Measurements from ENCODE around the gene CRISPLD2.
A peak's percentile ranks its signal among the peaks of the same experiment; 100 is the strongest.

The CRISPLD2 gene

DNA sequence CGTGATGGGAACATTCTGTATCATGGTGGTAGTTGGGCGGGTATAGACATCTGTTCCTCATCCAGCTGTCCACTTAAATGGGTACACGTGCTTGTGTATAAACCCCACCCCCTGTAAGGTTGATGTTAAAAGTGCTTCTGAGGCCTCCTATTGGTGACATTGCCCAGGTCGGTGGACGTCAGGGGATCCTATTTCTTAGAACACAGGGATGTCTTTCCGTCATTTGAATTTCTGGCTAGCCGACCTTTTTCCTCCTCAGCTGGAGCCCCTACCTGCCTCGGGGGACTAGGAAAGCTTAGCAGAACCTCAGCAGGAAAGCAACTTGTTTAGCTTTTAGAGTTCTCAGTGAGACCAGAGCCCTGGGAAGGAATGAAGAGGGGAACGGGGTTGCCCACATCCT lies 16.6 kb upstream of the CRISPLD2 start:
- no peak for DNase-seq

DNA sequence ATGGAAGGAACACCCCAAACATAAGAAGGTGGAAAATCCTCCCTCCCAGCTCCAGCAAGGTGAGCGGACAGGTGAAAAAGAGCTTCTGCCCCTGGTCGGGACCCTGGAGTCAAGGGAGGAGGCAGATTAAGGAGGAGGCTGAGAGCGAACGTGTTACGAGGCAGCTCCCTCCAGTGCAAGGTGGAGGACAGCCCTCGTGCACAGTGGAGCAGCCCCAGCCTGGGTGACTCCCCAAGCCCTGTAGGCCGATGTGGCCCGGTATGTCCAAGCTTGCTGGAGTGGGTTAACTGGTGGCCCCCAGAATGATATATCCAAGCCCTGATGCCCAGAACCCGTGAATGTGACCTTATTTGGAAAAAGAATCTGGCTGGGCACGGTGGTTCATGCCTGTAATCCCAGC lies 15.5 kb upstream of the CRISPLD2 start:
- DNase-seq = no peak

DNA sequence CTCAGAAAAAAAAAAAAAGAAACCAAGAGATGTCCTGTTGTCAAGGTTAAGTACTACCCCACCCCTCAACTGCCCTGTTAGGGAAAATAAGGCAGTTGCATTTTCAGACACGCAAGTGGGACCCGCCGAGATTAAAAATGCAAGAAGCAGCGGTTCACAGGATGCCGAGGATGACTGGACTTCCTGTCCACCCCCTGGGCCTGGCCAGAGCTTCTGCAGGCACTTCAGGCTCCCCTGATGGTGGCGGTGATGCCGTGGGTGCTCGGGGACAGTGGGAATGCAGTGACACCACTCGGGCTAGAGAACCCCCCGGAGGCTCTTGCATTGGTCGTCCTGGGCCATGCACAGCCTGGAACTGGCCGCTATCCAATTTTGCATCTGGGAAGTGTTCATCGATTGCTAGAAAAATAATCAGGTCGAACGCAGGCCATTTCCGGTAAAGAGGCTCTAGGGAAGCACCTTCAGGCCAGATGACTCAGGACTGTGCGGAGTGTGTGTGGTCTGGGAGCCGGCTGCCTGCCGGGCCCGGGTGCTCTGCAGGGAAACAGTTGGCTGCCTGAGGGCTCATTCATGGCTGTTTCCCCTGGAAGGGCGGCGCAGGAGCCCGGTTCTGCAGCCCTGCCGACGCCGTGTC lies 13.4 kb upstream of the CRISPLD2 start:
- no peak for DNase-seq

DNA sequence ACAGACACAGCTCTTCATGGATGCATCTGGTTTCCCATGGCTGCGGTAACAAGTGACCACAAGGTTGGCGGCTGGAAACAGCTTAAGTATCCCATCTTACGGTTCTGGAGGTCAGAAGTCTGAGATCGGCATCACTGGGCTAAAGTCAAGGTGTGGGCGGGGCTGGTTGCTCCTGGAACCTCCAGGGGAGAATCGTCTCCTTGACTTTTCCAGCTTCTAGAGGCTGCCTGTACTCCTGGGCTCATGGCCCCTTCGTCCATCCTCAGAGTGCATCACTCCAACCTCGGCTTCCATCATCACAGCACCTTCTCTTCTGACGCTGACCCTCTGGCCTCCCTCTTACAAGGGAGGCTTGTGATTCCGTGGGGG lies 12.9 kb upstream of the CRISPLD2 start:
- no peak for DNase-seq

DNA sequence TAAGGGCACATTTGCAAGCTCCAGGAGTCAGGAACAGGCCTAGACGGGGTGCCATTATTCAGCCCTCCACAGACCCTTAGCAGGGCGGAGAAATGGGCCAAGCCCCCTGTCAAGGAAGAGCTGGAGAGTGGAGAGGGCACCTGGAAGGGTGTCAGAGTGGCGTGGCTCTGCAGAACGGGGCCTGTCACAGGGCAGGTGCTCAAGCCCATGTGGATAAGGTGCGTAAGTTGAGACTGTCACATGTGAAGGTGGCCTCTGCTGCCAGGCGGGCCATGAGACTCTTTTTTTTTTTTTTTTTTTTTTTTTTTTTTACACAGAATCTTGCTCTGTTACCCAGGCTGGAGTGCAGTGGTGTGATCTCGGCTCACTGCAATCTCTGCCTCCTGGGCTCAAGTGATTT lies 12.0 kb upstream of the CRISPLD2 start:
- DNase-seq = no peak

DNA sequence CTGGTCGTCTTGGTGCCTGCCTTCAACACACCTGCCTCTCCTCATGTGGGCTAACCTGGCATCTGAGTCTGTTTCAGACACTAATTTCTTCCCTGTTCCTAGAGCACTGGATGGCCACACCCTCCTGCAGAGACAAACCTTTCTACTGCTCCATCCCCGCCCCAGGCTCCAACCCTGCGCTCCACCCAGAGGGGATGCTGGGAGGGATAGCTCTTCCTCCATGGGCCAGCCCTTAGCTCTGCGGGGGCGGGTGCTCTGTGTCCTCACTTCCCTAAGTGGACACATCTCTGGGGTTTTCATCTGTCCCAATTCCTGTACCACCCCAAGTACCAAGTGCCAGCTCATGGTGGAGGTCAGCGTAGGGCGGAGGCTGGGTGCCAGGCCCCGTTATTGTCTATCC lies 11.0 kb upstream of the CRISPLD2 start:
- DNase-seq = no peak

DNA sequence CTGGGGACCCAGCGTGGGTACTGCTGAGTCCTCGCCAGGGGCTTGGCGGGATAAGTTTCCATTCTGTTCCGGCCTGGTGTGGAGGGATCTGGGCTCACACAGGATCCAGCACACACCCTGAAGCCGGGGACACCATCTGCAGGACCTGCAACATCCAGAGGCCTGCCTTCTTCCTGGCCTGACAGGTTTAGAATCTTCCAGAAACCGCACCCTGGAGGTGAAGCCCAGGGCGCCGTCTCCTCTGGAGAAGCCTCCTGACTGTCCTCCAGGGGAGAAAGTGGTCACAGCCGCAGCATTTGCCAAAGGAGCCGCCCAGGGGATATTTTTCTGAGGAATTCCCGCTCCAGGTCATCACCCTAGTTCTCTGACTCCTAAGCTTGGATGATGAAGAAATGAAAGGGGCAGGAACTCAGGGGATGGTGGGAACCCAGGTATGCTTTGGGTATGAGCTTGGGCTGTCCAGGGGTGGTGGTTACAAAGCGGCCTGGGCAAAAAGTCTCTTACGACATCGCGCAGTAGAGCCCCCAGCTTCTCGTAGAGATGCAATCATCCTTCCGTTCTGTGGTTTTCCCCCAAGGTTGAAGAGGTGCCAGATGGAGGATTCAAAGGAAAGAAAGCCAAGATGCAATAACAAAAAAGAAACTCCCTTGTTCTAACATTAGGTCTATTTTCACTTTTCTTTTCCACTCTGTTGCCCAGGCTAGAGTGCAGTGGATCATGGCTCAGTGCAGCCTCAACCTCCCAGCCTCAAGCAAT lies 9.1 kb upstream of the CRISPLD2 start:
- peak; percentile 29 for DNase-seq

DNA sequence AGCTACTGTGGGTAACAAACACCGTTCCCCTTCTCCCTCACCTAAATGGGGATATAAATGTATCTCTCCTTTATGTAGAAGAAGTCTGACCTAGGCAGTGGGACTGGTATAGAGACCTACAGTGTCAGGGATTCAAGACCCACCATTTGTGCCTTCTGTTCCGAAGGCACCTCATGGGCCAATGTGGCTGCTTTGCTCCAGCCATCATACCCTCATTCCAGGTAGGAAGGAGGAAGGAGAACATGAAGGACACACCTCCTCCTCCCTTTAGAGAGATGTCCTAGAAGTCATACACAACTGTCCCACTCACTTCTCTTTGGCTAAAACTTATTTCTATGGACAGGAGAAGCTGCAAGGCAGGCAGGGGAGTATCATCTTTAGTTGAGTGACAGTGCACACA lies 8.3 kb upstream of the CRISPLD2 start:
- no peak for DNase-seq

DNA sequence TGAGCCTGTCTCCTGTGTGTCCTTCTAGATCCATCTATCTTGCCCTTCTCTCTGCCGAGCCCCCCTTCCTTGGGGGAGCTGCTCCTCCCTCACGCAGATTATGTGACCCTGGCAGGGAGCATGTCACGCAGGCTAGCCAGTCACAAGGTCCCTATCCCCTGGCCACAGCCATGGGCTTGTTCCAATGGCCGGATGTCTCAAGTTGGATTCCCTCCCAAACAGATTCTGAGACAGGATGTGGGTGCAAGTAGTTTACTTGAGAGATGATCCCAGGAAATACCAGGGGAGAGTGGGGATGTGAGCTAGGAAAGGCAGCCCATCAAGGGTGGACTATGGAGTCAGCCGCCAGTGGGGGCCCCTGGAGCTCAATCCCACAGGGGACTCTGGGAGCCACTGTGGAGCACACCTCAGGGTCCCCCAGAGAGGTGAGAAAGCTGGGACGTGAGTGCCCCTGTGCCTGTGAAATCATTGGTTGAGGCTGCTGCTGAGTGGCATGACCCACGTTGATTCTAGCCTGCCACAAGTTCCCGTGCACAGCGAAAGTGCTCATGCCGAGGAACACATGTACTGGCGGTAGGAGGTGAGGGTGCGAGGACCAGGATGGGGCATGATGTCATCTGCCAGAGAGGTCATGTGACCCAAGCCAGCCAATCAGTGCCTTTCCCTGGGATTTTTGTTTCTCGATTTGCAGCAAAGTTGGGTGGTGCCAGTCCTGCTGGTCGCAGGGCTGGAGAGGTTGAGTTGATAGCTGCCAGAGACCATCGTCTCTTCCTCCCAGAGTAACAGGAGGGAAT lies 6.4 kb upstream of the CRISPLD2 start:
- DNase-seq = no peak

DNA sequence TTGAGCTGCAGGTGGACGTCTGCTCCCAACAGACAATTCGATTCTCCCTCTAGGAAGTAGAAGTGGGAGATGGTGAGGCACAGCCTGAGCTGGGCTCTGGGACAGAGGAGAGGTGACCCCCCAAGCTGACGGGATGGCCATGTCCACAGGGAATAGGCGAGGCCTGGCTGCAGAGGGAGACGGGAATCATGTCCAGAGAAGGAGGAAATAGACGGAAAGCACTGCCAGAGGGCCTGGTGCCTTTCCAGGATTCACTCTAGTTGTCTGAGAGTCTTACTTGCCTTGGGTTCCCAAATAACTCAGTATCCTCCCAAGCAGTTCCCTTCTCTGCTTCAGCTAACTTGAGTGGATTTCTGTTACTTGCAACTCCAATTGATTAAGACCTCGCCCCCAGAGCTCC lies 4.3 kb upstream of the CRISPLD2 start:
- no peak for DNase-seq

DNA sequence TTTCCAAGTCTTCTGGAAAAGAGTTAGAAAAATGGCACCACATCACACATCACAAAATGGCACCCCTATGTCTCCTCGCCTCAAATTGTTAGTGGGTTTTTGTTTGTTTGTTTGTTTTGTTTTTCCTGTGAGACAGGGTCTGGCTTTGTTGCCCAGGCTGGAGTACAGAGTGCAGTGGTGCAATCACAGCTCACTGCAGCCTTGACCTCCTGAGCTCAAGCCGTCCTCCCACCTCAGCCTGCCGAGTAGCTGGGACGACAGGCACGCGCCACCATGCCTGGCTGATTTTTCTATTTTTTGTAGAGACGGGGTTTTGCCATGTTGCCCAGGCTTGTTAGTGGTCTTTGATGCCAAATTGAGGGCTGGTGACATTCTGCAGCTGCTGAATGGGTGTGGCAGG lies 3.8 kb upstream of the CRISPLD2 start:
- no peak for DNase-seq

DNA sequence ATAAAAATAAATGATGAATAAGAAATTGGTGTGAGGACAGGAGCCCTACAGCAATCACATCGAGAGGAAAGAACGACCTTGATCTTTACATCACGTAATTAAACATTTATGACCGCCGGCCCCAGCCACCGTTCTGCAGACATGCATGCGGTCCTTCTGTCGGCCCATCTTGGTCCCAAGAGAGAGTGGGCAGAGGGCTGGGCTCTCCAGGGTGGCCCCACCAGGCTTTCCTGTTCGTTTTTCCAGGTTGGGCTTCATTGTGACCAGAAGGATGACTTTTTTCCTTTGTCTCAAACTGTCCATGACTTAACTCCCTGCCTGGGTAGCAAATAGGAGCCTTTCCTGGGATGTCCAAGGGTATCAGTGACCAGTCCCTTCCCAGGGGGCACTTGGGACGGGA lies 3.3 kb upstream of the CRISPLD2 start:
- no peak for DNase-seq

DNA sequence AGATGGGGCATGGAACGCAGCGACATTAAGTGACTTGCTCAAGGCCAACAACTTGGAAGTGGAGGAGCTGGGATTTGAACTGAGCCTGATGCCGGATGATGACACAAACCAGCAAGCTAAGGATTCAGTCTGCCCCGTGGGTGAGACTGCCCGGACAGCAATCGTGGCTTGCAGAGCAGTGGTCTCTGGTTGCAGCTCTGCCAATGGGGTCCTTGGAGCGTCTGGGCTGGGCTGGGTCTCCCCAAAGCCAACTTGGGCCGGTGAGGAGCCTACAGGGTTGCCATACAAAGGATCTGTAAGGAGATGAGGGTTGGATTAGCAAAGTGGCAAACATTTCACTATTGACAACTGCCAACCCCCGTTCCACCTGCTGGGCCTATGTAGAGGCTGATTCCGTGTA lies 2.6 kb upstream of the CRISPLD2 start:
- no peak for DNase-seq

DNA sequence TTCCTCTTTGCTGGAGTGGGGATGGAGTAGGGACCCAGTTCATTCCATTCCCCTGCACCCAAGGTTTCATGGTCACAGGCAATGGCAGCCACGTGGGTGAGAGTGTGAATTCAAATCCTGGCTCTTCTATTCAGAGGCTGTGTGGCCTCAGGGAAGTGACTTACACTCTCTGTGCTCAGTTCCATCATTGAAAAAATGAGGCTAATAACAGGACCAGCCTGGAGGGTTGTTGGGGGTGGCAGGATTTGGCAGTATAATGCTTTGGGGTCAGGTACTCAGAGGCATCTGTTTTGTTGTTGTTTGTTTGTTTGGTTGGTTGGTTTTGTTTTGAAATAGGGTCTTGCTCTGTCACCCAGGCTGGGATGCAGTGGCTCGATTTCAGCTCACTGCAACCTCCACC lies 2.2 kb upstream of the CRISPLD2 start:
- DNase-seq = no peak

DNA sequence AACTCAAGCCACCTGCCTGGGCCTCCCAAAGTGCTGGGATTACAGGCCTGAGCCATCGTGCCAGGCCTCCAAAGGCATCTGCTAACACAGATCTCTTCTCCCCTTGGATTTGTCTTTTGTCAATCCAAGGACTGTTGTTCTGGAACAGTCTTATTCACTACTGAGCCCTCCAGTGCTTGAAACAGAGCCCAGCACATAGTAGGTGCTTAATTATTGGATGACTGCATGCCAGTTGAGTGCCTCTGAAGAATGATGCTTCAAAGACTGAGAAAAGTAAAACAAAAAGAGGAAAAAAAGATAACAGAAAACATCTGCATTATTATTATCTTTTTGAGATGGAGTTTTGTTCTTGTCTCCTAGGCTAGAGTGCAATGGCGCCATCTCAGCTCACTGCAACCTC lies 1.7 kb upstream of the CRISPLD2 start:
- no peak for DNase-seq

DNA sequence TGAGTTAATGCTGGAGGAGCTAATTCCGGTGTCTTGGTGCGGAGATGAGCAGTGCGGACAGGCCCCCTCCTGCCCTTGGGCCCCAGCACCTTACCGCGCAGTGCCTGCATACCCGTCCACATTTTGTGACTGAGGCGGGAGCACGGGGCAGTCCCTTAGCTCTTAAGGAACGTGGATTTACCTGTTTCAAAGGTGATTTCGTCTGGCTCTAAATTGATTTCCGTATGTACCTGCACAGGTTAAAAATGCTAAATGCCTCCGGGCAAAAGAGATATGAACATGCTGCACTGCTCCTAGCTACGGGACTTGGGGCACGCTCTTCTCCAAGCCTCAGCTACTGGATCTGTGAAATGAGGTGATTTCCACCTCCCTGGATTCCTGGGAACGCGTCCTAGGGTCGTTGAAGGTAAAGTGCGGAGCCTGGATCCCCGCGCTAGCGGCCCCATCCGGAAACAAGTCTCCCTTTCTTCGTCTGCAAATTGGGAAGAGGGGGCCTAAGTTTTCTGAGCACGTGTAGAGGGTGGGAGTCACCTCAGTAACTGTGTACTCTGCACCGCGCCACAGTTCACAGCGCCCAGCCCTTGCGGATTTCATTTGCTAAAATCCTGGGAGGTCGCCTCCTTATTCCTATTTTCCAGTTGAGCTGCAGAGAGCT lies 669 bp upstream of the CRISPLD2 start:
- DNase-seq = no peak

DNA sequence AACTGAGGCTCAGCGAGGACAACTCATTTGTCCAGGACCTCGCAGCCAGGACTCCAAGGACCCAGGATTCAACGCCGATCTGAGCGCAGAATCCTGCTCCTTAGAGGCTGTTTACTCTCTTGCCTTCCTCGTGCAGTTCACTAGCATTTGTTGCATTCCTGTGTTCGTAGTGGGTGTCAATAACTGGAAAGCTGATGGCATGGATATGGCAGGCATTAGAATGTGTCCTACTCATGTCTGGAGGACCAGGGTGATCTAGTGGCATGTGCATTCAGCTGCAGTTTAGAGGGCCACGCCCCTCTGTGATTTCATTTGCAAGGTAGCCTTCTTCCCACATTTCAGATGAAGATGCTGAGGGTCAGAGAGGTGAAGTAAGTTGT lies 510 bp downstream of the CRISPLD2 start:
- no peak for DNase-seq

DNA sequence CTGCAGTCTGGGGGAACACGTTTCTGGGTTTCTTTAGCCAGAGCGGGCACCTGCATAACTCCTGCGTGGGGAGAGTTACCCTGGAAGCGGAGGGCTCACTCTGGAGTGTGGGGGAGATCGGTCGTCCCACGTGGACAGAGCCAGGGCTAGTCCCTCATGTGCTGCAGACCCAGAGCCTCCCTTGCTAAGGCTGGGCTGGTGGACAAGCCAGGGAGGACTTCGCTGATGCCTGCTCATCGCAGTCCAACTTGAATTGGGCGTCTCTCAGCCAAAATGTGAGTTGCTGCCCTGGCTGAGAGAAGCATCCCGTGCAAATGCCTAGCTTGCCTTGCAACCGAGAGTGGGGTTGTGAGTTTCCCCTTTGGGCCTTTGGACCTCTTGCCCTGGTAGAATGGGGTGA lies 986 bp downstream of the CRISPLD2 start:
- DNase-seq = no peak

DNA sequence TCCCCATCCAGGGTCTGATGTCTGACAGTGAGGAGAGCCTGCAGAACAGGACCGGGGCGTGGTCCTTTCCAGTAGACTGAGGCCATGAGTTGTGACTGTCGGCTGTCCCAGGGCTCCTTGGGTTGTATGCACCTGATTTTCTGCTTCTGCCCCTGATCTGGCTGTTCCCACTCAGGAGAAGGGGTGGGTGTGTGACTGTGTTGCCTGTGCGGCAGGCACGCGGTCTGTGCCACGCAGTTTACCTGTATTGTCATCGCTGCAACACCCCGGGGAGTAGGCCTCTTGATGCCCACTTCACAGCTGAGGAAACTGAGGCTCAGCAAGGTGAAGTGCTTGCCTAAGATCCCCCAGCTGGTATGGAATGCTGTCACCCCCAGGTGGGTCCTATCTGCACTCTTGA lies 1.4 kb downstream of the CRISPLD2 start:
- no peak for DNase-seq

DNA sequence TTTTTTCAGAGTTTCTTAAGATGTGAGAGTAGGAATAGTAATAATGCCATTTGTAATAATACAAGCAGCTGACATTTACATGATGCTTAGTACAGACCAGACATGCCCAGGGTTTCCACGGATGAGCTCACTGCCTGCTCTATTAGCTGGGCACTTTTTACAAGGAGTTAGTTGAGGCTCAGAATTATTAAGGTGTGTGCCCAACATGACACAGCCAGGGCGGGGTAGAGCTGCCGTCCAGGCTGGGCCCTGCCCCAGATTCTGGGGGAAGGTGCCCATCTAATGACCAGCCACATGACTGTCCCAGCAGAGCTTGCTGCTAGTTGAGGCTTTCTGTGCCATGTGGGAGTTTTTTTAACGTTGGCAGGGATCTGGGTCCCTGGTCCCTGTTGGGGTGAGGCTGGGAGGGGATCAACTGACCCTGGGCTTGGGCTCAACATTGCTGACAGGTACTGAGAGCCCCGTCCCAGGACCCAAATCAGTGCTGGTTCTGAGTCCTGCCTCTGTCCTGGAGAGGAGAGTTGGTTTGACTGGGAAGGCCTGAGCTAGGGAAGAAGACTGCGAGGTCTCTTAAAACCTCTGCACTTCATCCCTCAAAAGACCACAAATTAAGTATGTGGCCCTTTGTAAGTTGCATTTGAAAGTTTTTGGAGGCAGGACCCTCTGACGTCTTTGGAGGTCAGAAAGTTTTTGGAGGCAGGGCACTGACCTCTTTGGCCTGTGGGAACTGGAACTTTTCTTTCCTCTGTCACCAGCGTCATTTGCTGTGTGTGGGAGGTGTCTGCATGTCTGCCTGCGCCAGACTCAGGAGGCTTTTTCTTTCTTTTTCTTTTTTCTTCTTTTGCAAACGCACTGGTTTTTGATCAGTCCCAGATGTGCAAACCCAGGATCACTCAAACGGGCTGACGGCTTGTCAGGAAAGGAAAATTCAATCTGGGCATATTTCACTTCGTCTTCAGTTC lies 2.2 kb downstream of the CRISPLD2 start:
- DNase-seq = no peak

DNA sequence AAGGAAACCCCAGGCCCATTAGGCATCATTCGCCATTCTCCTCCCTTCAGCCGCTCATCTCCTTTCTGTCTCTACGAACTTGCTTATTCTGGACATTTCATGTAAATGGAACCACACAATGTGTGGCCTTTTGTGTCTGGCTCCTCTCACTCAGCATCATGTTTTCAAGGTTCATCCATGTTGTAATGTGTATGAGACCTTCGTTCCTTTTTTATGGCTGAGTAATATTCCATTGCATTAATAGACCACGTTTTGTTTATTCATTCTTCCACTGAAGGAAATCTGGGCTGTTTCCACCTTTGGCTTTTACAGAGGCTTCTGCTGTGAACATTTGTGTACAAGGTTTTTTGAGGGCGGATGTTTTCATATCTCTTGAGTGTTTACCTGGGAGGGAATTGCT lies 3.2 kb downstream of the CRISPLD2 start:
- DNase-seq = no peak

DNA sequence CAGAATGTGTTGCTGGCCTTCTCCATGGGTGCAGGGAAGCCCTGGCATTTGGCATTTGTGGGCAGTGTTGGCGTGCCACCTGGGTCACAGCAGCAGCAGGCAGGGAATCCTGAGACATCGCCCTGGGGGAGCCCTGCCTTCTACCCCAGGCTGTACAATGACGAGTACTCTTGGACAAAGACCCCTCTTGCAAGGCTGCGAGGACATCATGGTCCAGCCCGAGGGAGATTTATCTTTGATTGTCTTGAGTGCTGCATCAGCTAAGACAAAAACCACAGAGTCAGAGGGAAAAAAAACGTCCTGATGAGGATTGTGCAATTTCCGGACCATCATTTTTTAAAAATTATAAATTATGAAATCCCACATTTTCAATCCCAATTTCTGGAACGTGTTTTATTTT lies 3.7 kb downstream of the CRISPLD2 start:
- no peak for DNase-seq

DNA sequence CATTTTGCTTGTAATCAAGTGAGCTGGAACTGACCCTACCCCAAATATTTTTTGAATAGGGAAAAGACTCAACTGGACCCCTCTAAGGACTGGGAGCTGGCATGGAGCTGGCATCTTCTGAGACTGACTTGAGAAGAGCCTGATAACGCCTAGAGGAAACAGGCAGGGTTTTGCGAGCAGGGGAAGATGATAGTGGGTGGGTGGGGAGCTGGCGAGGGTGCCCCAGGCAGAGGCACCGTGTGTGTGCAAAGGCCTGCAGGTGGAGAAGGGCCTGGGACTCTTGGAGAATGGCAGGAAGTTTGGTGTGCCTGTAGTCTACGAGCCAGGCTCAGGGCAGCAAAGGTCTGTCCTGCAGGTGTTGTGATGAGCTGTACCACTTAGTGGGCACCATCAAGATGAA lies 4.1 kb downstream of the CRISPLD2 start:
- no peak for DNase-seq
